WI38 (cell line): Measurements from ENCODE around the gene CEP126.
"Not testable (repeated sequence)": the region's sequence is repeated elsewhere in the genome, so short reads cannot be mapped to it uniquely, and the experiment has no call there.

Experiments used
- H3K4me3 ChIP-seq: 2 replicates; pipeline ENCODE4 v1.5.1; 2011; ENCODE audit warnings: low read depth, mild to moderate bottlenecking, control low read depth, low read length
- CTCF ChIP-seq: IDR thresholded peaks from 2 replicates; pipeline ENCODE4 v1.5.1; 2012; ENCODE audit warnings: low read depth, mild to moderate bottlenecking, control low read depth, low read length

Gene CEP126

DNA sequence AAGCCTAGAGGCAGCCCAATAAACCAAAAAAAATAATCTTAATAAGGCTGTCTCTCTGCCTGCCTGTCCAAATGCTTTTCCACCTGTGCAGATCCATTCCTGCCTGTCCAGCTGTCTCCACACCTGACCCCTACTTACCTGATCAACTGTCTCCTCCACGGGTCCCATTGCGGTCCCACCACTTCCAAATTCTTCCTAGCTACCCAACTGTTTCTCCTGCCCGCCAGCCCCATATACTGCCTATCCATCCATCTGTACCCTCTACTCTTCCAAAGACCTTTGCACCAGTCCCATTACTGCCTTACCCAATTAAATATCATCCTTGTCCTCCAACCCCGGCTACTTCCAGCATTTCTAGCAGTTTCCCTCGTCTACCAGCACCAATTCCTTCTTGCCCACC, 40.9 kb downstream of the CEP126 start:
- H3K4me3 ChIP-seq = no peak overlapping the region
- no peak for TF ChIP-seq CTCF

DNA sequence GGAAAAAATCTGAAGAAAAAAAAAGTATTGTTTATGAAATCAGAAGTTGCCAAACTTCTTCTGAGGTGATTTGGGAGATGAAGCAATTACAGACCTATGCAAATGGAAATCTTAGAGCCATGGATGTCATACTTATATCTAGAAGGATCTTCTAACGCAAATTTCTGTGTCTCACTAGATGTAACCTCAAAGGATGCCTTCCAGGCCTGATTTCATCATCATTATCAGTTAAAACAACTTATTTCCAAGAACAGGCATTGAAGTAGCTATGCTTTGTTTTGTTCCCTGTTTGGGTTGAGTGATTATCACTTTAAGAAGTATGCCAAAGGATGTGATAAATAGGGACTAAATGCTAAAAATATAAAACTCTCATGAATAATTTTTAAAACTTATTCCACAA, 45.4 kb downstream of the CEP126 start:
- TF ChIP-seq CTCF = no peak
- H3K4me3 ChIP-seq = no peak overlapping the region

GRCh38 chr11:101964200-101964599, 49.4 kb downstream of the CEP126 start:
- not testable (repeated sequence) for H3K4me3 ChIP-seq

DNA sequence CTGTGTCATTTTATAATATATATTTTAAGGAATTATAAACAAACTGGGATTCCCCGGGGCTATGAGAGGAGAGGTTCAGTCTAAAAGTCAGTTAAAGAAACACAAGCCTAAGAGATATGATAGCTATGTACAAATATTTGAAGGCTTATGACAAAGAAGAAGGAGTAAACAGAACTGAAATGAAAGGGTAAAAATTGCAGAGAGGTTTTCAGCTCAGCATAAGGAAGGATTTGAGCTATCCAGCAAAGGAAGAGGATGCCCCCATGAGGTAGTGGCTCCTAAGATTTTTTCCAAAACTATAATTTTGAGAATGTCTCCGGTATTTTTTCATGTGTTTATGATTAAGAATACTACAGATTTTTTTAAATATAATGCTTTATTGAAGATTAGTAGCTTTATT, 59.4 kb downstream of the CEP126 start:
- H3K4me3 ChIP-seq = no peak overlapping the region
- no peak for TF ChIP-seq CTCF

GRCh38 chr11:101974771-101975170, 60.0 kb downstream of the CEP126 start:
- TF ChIP-seq CTCF = no peak
- no peak overlapping the region for H3K4me3 ChIP-seq

- TF ChIP-seq CTCF = no peak
- H3K4me3 ChIP-seq = no peak overlapping the region
These were observed 60.9 kb downstream of the CEP126 start for GRCh38 chr11:101975734-101976133.

DNA sequence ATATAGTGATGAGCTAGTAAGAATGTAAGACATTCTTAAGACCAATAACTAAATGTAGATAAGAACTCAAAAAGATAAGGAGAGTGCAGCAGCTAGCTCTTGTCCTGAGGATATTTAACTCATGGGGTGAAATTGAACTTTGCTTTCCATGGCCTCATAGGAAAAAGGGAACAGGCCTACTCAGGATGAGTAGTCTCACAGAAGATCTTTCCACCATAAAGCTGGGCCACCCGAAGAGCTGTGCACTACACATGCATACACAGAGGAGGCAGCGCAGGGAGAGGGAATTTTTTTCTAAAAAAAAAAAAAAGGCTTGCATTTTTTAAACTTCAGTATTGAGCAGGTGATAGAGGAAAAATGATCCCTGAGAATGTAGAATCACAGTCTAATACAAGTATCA, 72.6 kb downstream of the CEP126 start:
- H3K4me3 ChIP-seq = no peak overlapping the region
- no peak for TF ChIP-seq CTCF

DNA sequence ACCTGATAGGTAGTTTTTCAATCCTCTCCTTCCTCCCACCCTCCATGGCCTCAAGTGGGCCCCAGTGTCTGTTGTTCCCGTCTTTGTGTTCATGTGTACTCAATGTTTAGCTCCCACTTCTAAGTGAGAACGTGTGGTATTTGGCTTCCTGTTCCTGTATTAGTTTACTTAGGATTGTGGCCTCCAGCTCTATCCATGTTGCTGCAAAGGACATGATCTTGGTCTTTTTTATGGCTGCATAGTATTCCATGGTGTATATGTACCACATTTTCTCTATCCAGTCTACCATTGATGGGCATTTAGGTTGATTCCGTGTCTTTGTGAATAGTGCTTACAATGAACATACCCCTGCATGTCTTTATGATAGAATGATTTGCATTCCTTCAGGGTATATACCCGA, 78.4 kb downstream of the CEP126 start:
- TF ChIP-seq CTCF = no peak
- no peak overlapping the region for H3K4me3 ChIP-seq

GRCh38 chr11:101994052-101994469, 79.3 kb downstream of the CEP126 start:
- not testable (repeated sequence) for H3K4me3 ChIP-seq
